HG03139 (cell line): ENCODE measurements around the gene TUBB.
"Not testable (repeated sequence)": the region's sequence is repeated elsewhere in the genome, so short reads cannot be mapped to it uniquely, and the experiment has no call there.

Source experiments
- ATAC-seq: cut with Tn5 transposase; IDR thresholded peaks from one replicate; pipeline ENCODE4 v1.9.1; 2021; ENCODE audit not compliant: unreplicated experiment

Gene TUBB

GRCh38 chr6:30717845-30718720, 2.1 kb upstream of the TUBB start:
- ATAC-seq = not testable (repeated sequence)

- ATAC-seq = no peak
These were observed 796 bp upstream of the TUBB start for GRCh38 chr6:30719356-30719755.

GRCh38 chr6:30720738-30721197, 616 bp downstream of the TUBB start:
- ATAC-seq = no peak

GRCh38 chr6:30721198-30722024, 1.3 kb downstream of the TUBB start:
- ATAC-seq = no peak

- not testable (repeated sequence) for ATAC-seq
These were observed 1.8 kb downstream of the TUBB start for GRCh38 chr6:30722025-30722279.

GRCh38 chr6:30722280-30723112, 2.3 kb downstream of the TUBB start:
- no peak for ATAC-seq

- not testable (repeated sequence) for ATAC-seq
These were observed 3.1 kb downstream of the TUBB start for GRCh38 chr6:30723159-30723842.

- not testable (repeated sequence) for ATAC-seq
These were observed 3.9 kb downstream of the TUBB start for GRCh38 chr6:30723843-30724741.

- ATAC-seq = no peak
These were observed 4.9 kb downstream of the TUBB start for GRCh38 chr6:30724906-30725667.

- ATAC-seq = no peak
These were observed 5.8 kb downstream of the TUBB start for GRCh38 chr6:30725713-30726505.

- ATAC-seq = no peak
These were observed 6.6 kb downstream of the TUBB start for GRCh38 chr6:30726506-30727413.

GRCh38 chr6:30727920-30728553, 7.9 kb downstream of the TUBB start:
- no peak for ATAC-seq

GRCh38 chr6:30730601-30731435, 10.7 kb downstream of the TUBB start:
- no peak for ATAC-seq

GRCh38 chr6:30732237-30732943, 12.2 kb downstream of the TUBB start:
- ATAC-seq = no peak

- no peak for ATAC-seq
These were observed 15.6 kb downstream of the TUBB start for GRCh38 chr6:30735668-30736314.
